CD8-positive, alpha-beta memory T cell (primary cell): ENCODE results near the gene GJA4. TPM values are rescaled to one million over a fixed set of nuclear protein-coding genes. Genes with fewer than 3 reads are reported as not detected.

Experiments used
- CTCF ChIA-PET: fragments of 350-600 bp; sonication (Branson Sonifier 250); formaldehyde crosslinking; loops from one replicate; lab custom pipeline; 2021; ENCODE audit warnings: antibody characterized with exemption; lab: Charles Lee
- POLR2A ChIA-PET: fragments of 350-600 bp; sonication (Branson Sonifier 250); formaldehyde crosslinking; loops from one replicate; lab custom pipeline; 2021; ENCODE audit warnings: antibody characterized with exemption; lab: Charles Lee
- DNase-seq, 5 donors: peaks; one replicate each; pipeline versions ENCODE4 v3.0.0 to v3.0.0-alpha.2; 2020 to 2022; ENCODE audit warnings: mixed read lengths in 1 of 5
- H3K27ac ChIP-seq: one replicate; pipeline ENCODE4 v1.7.0; 2013; ENCODE audit warnings: low read depth, mild to moderate bottlenecking, low read length, moderate library complexity
- H3K27me3 ChIP-seq: 2 replicates; pipeline ENCODE4 v1.7.0; 2013; ENCODE audit warnings: low read length, mild to moderate bottlenecking; ENCODE audit not compliant: insufficient read depth, poor library complexity, severe bottlenecking
- H3K36me3 ChIP-seq: 2 replicates; pipeline ENCODE4 v1.7.0; 2013; ENCODE audit warnings: mild to moderate bottlenecking, low read length, moderate library complexity; ENCODE audit not compliant: insufficient read depth
- H3K4me1 ChIP-seq: 2 replicates; pipeline ENCODE4 v1.7.0; 2013; ENCODE audit warnings: mild to moderate bottlenecking, low read length, moderate library complexity; ENCODE audit not compliant: insufficient read depth
- H3K4me3 ChIP-seq: 2 replicates; pipeline ENCODE4 v1.7.0; 2013; ENCODE audit warnings: mild to moderate bottlenecking, low read length
- H3K9me3 ChIP-seq: 2 replicates; pipeline ENCODE4 v1.7.0; 2013; ENCODE audit warnings: mild to moderate bottlenecking, low read length
- H3K27ac Mint-ChIP-seq, 8 donors: one replicate each; pipeline ENCODE4 v1.8.0; 2020 to 2021; ENCODE audit warnings: mixed read lengths in 8 of 8, mild to moderate bottlenecking in 6 of 8, inconsistent platforms in 3 of 8, moderate library complexity in 3 of 8
- H3K27me3 Mint-ChIP-seq, 2 donors: one replicate each; pipeline ENCODE4 v1.8.0; 2020 to 2021; ENCODE audit warnings: mixed read lengths in 2 of 2, mild to moderate bottlenecking in 1 of 2, moderate library complexity in 1 of 2
- H3K36me3 Mint-ChIP-seq, 3 donors: one replicate each; pipeline ENCODE4 v1.8.0; 2020 to 2021; ENCODE audit warnings: mixed read lengths in 3 of 3, inconsistent platforms in 1 of 3, mild to moderate bottlenecking in 1 of 3
- H3K4me1 Mint-ChIP-seq, 3 donors: one replicate each; pipeline ENCODE4 v1.8.0; 2020 to 2021; ENCODE audit warnings: mixed read lengths in 3 of 3, inconsistent platforms in 1 of 3, mild to moderate bottlenecking in 1 of 3
- H3K4me3 Mint-ChIP-seq, 7 donors: one replicate each; pipeline ENCODE4 v1.8.0; 2020 to 2021; ENCODE audit warnings: mixed read lengths in 7 of 7, mild to moderate bottlenecking in 6 of 7, moderate library complexity in 4 of 7, inconsistent platforms in 2 of 7
- H3K9me3 Mint-ChIP-seq, 5 donors: one replicate each; pipeline ENCODE4 v1.8.0; 2020 to 2022; ENCODE audit warnings: mixed read lengths in 5 of 5, mild to moderate bottlenecking in 3 of 5, moderate library complexity in 2 of 5, inconsistent platforms in 1 of 5
- polyA plus RNA-seq: library from polyadenylated mRNA; unstranded; fragments of 300-500 nt; fragmentation: Illumina TruSeq; gene quantifications from one replicate; pipeline ENCODE4 v1.2.3, GENCODE V29; 2021
- total RNA-seq, 2 experiments: library from RNA; stranded (reverse); gene quantifications; one replicate each; pipeline ENCODE4 v1.2.3, GENCODE V29; 2021

The GJA4 gene
- total and polyA plus RNA-seq, 3 experiments from 2014 or later, result not detected

GRCh38 chr1:34761176-34761761, 31.5 kb upstream of the GJA4 start:
- Mint-ChIP-seq H3K9me3 (peaks cover 0 to 2% (median 0%) of the 10 kb centered on the region in 5 donors), H3K27me3 (peaks cover 3 to 35% of the 10 kb centered on the region in 2 donors)
- POLR2A ChIA-PET, result no interaction called here

GRCh38 chr1:34761776-34762307, 31.0 kb upstream of the GJA4 start:
- Mint-ChIP-seq H3K27ac (no peak overlapping the region), H3K4me3 (no peak overlapping the region), H3K4me1 (no peaks in the 10 kb centered on the region), H3K27me3 (peaks cover 3 to 35% of the 10 kb centered on the region in 2 donors), H3K9me3 (peaks cover 0 to 2% (median 0%) of the 10 kb centered on the region in 5 donors), H3K36me3 (no peaks in the 10 kb centered on the region)
- ChIA-PET POLR2A (no interaction called here), CTCF (no interaction called here)
- Histone ChIP-seq H3K27me3 (no peaks in the 10 kb centered on the region), H3K4me3 (no peak overlapping the region), H3K9me3 (no peaks in the 10 kb centered on the region), H3K4me1 (no peaks in the 10 kb centered on the region), H3K36me3 (no peaks in the 10 kb centered on the region), H3K27ac (no peak overlapping the region)
- DNase-seq, result no peak

More at GRCh38 chr1:34761176-34761761, 31.5 kb upstream of the GJA4 start:
- Histone ChIP-seq H3K4me1 (no peaks in the 10 kb centered on the region), H3K27ac (no peak overlapping the region), H3K4me3 (no peak overlapping the region), H3K9me3 (no peaks in the 10 kb centered on the region), H3K36me3 (no peaks in the 10 kb centered on the region), H3K27me3 (no peaks in the 10 kb centered on the region)
- no peak for DNase-seq
- Mint-ChIP-seq H3K36me3 (no peaks in the 10 kb centered on the region), H3K4me3 (no peak overlapping the region), H3K4me1 (no peaks in the 10 kb centered on the region), H3K27ac (peak overlapping the region in 1 of 8 donors; percentile 19)
- CTCF ChIA-PET, result no interaction called here

- no peak for DNase-seq
- Mint-ChIP-seq H3K36me3 (no peaks in the 10 kb centered on the region), H3K4me1 (no peaks in the 10 kb centered on the region), H3K4me3 (no peak overlapping the region), H3K27me3 (peaks cover 3 to 32% of the 10 kb centered on the region in 2 donors), H3K27ac (no peak overlapping the region), H3K9me3 (peaks cover 0 to 2% (median 0%) of the 10 kb centered on the region in 5 donors)
- Histone ChIP-seq H3K4me1 (no peaks in the 10 kb centered on the region), H3K27ac (no peak overlapping the region), H3K9me3 (no peaks in the 10 kb centered on the region), H3K36me3 (no peaks in the 10 kb centered on the region), H3K4me3 (no peak overlapping the region), H3K27me3 (no peaks in the 10 kb centered on the region)
- ChIA-PET CTCF (interaction anchor here (1.2 kb wide), 1 partner anchor 20 kb away, joined by 3 read pairs; no protein-coding TSS in a partner anchor), POLR2A (no interaction called here)
These were observed 30.2 kb upstream of the GJA4 start for GRCh38 chr1:34762474-34763141.

- CTCF ChIA-PET, result interaction anchor here (1.2 kb wide), 1 partner anchor 21 kb away, joined by 3 read pairs; no protein-coding TSS in a partner anchor
These were observed 29.5 kb upstream of the GJA4 start for GRCh38 chr1:34763142-34763781.

GRCh38 chr1:34768856-34769255, 23.9 kb upstream of the GJA4 start:
- H3K4me3 ChIP-seq, result no peak overlapping the region
- no peaks in the 10 kb centered on the region for H3K9me3 ChIP-seq
- H3K9me3 Mint-ChIP-seq, result peaks cover 0 to under 1% (median 0%) of the 10 kb centered on the region in 5 donors
- DNase-seq, result no peak
- H3K27ac ChIP-seq, result no peak overlapping the region
- H3K36me3 Mint-ChIP-seq, result no peaks in the 10 kb centered on the region
- POLR2A ChIA-PET, result no interaction called here
- no peak overlapping the region for H3K4me3 Mint-ChIP-seq
- CTCF ChIA-PET, result no interaction called here
- H3K36me3 ChIP-seq, result no peaks in the 10 kb centered on the region
- no peaks in the 10 kb centered on the region for H3K4me1 ChIP-seq
- no peaks in the 10 kb centered on the region for H3K27me3 ChIP-seq
- no peaks in the 10 kb centered on the region for H3K4me1 Mint-ChIP-seq
- H3K27me3 Mint-ChIP-seq, result peaks cover 1 to 7% of the 10 kb centered on the region in 2 donors
- H3K27ac Mint-ChIP-seq, result no peak overlapping the region

More at GRCh38 chr1:34763142-34763781, 29.5 kb upstream of the GJA4 start:
- Histone ChIP-seq H3K27me3 (no peaks in the 10 kb centered on the region), H3K27ac (no peak overlapping the region), H3K4me1 (no peaks in the 10 kb centered on the region), H3K9me3 (no peaks in the 10 kb centered on the region), H3K36me3 (no peaks in the 10 kb centered on the region), H3K4me3 (no peak overlapping the region)
- Mint-ChIP-seq H3K4me1 (no peaks in the 10 kb centered on the region), H3K27ac (no peak overlapping the region), H3K4me3 (no peak overlapping the region), H3K36me3 (no peaks in the 10 kb centered on the region), H3K9me3 (peaks cover 0 to 2% (median 0%) of the 10 kb centered on the region in 5 donors), H3K27me3 (peaks cover 2 to 27% of the 10 kb centered on the region in 2 donors)
- DNase-seq, result no peak
- POLR2A ChIA-PET, result no interaction called here

- H3K9me3 Mint-ChIP-seq, result no peaks in the 10 kb centered on the region
- no peaks in the 10 kb centered on the region for H3K36me3 Mint-ChIP-seq
- no peak overlapping the region for H3K27ac Mint-ChIP-seq
- POLR2A ChIA-PET, result no interaction called here
- no peaks in the 10 kb centered on the region for H3K9me3 ChIP-seq
- no peaks in the 10 kb centered on the region for H3K4me1 ChIP-seq
- no peak for DNase-seq
- CTCF ChIA-PET, result no interaction called here
- no peak overlapping the region for H3K27ac ChIP-seq
- H3K4me3 ChIP-seq, result no peak overlapping the region
- H3K27me3 Mint-ChIP-seq, result peaks cover 1 to 7% of the 10 kb centered on the region in 2 donors
- H3K4me1 Mint-ChIP-seq, result no peaks in the 10 kb centered on the region
- H3K27me3 ChIP-seq, result no peaks in the 10 kb centered on the region
- H3K36me3 ChIP-seq, result no peaks in the 10 kb centered on the region
- H3K4me3 Mint-ChIP-seq, result no peak overlapping the region
These were observed 21.8 kb upstream of the GJA4 start for GRCh38 chr1:34770891-34771504.

GRCh38 chr1:34771573-34772371, 21.0 kb upstream of the GJA4 start:
- Mint-ChIP-seq H3K27me3 (peaks cover 1 to 7% of the 10 kb centered on the region in 2 donors), H3K36me3 (no peaks in the 10 kb centered on the region)
- CTCF ChIA-PET, result no interaction called here

More at GRCh38 chr1:34771573-34772371, 21.0 kb upstream of the GJA4 start:
- POLR2A ChIA-PET, result no interaction called here
- no peak overlapping the region for H3K4me3 ChIP-seq
- no peak overlapping the region for H3K27ac ChIP-seq
- H3K36me3 ChIP-seq, result no peaks in the 10 kb centered on the region
- no peaks in the 10 kb centered on the region for H3K9me3 ChIP-seq
- no peak overlapping the region for H3K4me3 Mint-ChIP-seq
- no peak for DNase-seq
- H3K4me1 Mint-ChIP-seq, result no peaks in the 10 kb centered on the region
- no peaks in the 10 kb centered on the region for H3K9me3 Mint-ChIP-seq
- peak overlapping the region in 1 of 8 donors; percentile 12 for H3K27ac Mint-ChIP-seq
- H3K27me3 ChIP-seq, result no peaks in the 10 kb centered on the region
- H3K4me1 ChIP-seq, result no peaks in the 10 kb centered on the region
